OCI-LY1 (cell line): ENCODE data around the gene GON4L.
"Not testable (repeated sequence)": the region's sequence is repeated elsewhere in the genome, so short reads cannot be mapped to it uniquely, and the experiment has no call there.

Source experiments
- EZH2 ChIP-seq: fragments of 200-600 bp; sonication (generic), shearing (Covaris generic); IDR thresholded peaks from 2 replicates; pipeline ENCODE4 v1.8.0; 2017; ENCODE audit warnings: borderline replicate concordance, mixed run types, mild to moderate bottlenecking, antibody characterized with exemption, low read length, moderate library complexity, mixed read lengths
- TF ChIP-seq, protein P1 (sequence below): fragments of 200-600 bp; sonication (generic), shearing (Covaris generic); IDR thresholded peaks from 2 replicates; pipeline ENCODE4 v1.5.1; 2017; ENCODE audit warnings: mild to moderate bottlenecking, antibody characterized with exemption, low read length, moderate library complexity, mixed read lengths

DNA sequence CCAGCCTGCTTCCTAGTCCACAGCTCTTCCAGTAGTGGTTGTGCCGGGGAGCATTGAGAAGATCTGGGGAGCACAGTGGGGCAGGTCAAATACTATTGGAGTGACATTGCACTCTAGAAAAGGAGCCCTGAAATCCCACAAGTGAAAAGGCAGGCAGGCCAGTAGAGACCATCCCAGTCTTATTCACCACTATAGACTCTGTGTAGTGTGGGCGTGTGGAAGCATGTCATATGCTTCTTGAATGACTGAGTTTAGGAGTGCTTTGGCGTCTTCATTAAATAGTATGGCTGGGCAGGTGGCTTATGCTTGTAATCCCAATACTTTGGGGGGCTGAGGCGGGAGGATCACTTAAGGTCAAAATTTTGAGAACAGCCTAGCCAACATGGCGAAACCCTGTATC, 152.6 kb downstream of the GON4L start:
- not testable (repeated sequence) for TF ChIP-seq EZH2
- TF ChIP-seq, protein P1, sequence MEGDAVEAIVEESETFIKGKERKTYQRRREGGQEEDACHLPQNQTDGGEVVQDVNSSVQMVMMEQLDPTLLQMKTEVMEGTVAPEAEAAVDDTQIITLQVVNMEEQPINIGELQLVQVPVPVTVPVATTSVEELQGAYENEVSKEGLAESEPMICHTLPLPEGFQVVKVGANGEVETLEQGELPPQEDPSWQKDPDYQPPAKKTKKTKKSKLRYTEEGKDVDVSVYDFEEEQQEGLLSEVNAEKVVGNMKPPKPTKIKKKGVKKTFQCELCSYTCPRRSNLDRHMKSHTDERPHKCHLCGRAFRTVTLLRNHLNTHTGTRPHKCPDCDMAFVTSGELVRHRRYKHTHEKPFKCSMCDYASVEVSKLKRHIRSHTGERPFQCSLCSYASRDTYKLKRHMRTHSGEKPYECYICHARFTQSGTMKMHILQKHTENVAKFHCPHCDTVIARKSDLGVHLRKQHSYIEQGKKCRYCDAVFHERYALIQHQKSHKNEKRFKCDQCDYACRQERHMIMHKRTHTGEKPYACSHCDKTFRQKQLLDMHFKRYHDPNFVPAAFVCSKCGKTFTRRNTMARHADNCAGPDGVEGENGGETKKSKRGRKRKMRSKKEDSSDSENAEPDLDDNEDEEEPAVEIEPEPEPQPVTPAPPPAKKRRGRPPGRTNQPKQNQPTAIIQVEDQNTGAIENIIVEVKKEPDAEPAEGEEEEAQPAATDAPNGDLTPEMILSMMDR = not testable (repeated sequence)
